Measurements from ENCODE around the gene ABHD17C. TPM values are rescaled to one million over a fixed set of nuclear protein-coding genes. Genes with fewer than 3 reads are reported as not detected.

The ABHD17C gene
- total RNA-seq, 4 donors from 2014 or later: 18.7 to 37.1 (median 27.1) TPM

- 64 to 75% methylated on average over 5 to 6 of the region's 6 CpGs for WGBS, 2 donors
- Histone ChIP-seq H3K4me3 (no peak overlapping the region), H3K4me1 (peaks cover 5 to 63% (median 12%) of the 10 kb centered on the region in 3 donors), H3K36me3 (no peaks in the 10 kb centered on the region), H3K27ac (peak overlapping the region in 3 of 4 donors; percentile 50 to 64 (median 51)), H3K27me3 (no peaks in the 10 kb centered on the region), H3K9me3 (no peaks in the 10 kb centered on the region)
- DNase-seq: no peak
- intact Hi-C loops (cut with DNase I): no loop called here
- TF ChIP-seq CTCF (IDR thresholded peaks at IDR 0.05) (no peak), POLR2A (IDR thresholded peaks at IDR 0.05) (no peak)
Observed at GRCh38 chr15:80732167-80732566, 37.1 kb downstream of the ABHD17C start.

- Histone ChIP-seq H3K27me3 (no peaks in the 10 kb centered on the region), H3K4me3 (no peak overlapping the region), H3K36me3 (no peaks in the 10 kb centered on the region), H3K4me1 (peaks cover 5 to 57% (median 12%) of the 10 kb centered on the region in 3 donors), H3K9me3 (no peaks in the 10 kb centered on the region), H3K27ac (peak overlapping the region in 3 of 4 donors; percentile 51 to 64 (median 62))
- WGBS, 2 donors: 24 to 67% methylated on average over 4 to 5 of the region's 5 CpGs
- no peak for DNase-seq
- no peak for TF ChIP-seq POLR2A (IDR thresholded peaks at IDR 0.05)
- no peak for TF ChIP-seq CTCF (IDR thresholded peaks at IDR 0.05)
- intact Hi-C loops (cut with DNase I): no loop called here
Observed at GRCh38 chr15:80732818-80733217, 37.7 kb downstream of the ABHD17C start.

GRCh38 chr15:80733460-80733859, 38.4 kb downstream of the ABHD17C start:
- WGBS, 2 donors: 20 to 38% methylated on average over 1 of the region's 1 CpG
- peak overlapping the region in 3 of 4 donors; percentile 51 to 64 (median 62) for H3K27ac ChIP-seq

GRCh38 chr15:80735344-80735743, 40.2 kb downstream of the ABHD17C start:
- intact Hi-C loops (cut with DNase I): no loop called here
- Histone ChIP-seq H3K27ac (no peak overlapping the region), H3K36me3 (no peaks in the 10 kb centered on the region), H3K27me3 (no peaks in the 10 kb centered on the region), H3K4me1 (peaks cover 5 to 63% (median 16%) of the 10 kb centered on the region in 3 donors), H3K9me3 (no peaks in the 10 kb centered on the region), H3K4me3 (no peak overlapping the region)
- WGBS, 2 donors: 93 to 97% methylated on average over 8 of the region's 8 CpGs
- no peak for DNase-seq
- TF ChIP-seq POLR2A (IDR thresholded peaks at IDR 0.05): no peak
- no peak for TF ChIP-seq CTCF (IDR thresholded peaks at IDR 0.05)

More at GRCh38 chr15:80733460-80733859, 38.4 kb downstream of the ABHD17C start:
- no peak for TF ChIP-seq POLR2A (IDR thresholded peaks at IDR 0.05)
- TF ChIP-seq CTCF (IDR thresholded peaks at IDR 0.05): no peak
- no peak for DNase-seq
- H3K36me3 ChIP-seq: no peaks in the 10 kb centered on the region
- H3K4me3 ChIP-seq: no peak overlapping the region
- intact Hi-C loops (cut with DNase I): no loop called here
- no peaks in the 10 kb centered on the region for H3K9me3 ChIP-seq
- peaks cover 5 to 56% (median 12%) of the 10 kb centered on the region in 3 donors for H3K4me1 ChIP-seq
- H3K27me3 ChIP-seq: no peaks in the 10 kb centered on the region

- DNase-seq: no peak
- H3K4me3 ChIP-seq: no peak overlapping the region
- H3K9me3 ChIP-seq: no peaks in the 10 kb centered on the region
- TF ChIP-seq POLR2A (IDR thresholded peaks at IDR 0.05) (no peak), CTCF (IDR thresholded peaks at IDR 0.05) (no peak)
- WGBS, 2 donors: 57% methylated on average over 4 of the region's 4 CpGs
- intact Hi-C loops (cut with DNase I): no loop called here
- H3K27ac ChIP-seq: no peak overlapping the region
- no peaks in the 10 kb centered on the region for H3K36me3 ChIP-seq
- H3K4me1 ChIP-seq: peaks cover 5 to 57% (median 16%) of the 10 kb centered on the region in 3 donors
- H3K27me3 ChIP-seq: no peaks in the 10 kb centered on the region
Observed at GRCh38 chr15:80736560-80736959, 41.5 kb downstream of the ABHD17C start.
